ENCODE measurements around the gene SPZ1. TPM values are rescaled to one million over a fixed set of nuclear protein-coding genes. Genes with fewer than 3 reads are reported as not detected.

Gene SPZ1
- total and polyA plus RNA-seq, 4 donors: not detected

DNA sequence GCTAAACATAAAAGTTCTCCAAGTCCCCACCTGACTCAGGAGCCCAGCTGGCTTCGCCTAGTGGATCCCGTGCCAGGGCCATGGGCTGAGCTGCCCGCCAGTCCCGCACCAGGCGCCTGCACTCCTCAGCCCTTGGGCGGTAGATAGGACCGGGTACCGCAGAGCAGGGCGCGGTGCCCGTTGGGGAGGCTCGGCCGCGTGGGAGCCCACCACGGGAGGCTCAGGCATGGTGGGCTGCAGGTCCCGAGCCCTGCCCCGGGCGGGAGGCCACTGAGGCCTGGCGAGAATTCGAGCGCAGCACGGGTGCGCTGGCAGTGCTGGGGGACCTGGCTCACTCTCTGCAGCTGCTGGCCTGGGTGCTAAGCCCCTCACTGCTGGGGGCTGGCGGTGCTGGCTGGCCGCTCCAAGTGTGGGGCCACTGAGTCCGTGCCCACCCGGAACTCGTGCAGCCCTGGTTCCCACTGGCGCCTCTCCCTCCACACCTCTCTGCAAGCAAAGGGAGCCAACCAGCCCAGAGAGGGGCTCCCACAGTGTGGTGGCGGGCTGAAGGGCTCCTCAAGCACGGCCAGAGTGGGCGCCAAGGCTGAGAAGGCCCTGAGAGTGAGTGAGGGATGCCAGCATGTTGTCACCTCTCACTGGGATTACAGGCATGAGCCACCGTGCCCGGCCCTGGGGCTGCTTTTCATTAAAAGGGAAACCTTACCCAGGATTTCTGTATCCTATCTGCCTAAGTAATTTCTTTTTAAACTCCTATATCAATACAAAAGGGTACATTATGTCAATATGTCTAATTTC lies 9.7 kb upstream of the SPZ1 start:
- intact Hi-C loops (cut with DNase I): loop anchor here in 1 of 2 donors (5.0 kb wide), 1 partner anchor 218 kb away; no protein-coding TSS in a partner anchor
- Histone ChIP-seq H3K9me3 (ENCODE audit: control insufficient read depth, low read length) (no peaks in the 10 kb centered on the region), H3K4me3 (ENCODE audit: low read length in 2 of 2) (no peak overlapping the region), H3K4me1 (ENCODE audit: control insufficient read depth in 1 of 2, insufficient read depth in 2 of 2, low read length in 2 of 2) (no peaks in the 10 kb centered on the region), H3K36me3 (ENCODE audit: control insufficient read depth in 1 of 2, insufficient read depth in 2 of 2, low read length in 1 of 2) (no peaks in the 10 kb centered on the region), H3K27ac (ENCODE audit: low read depth in 1 of 2, low read length in 2 of 2) (no peak overlapping the region), H3K27me3 (ENCODE audit: control insufficient read depth in 1 of 2, insufficient read depth in 2 of 2, low read length in 1 of 2) (no peaks in the 10 kb centered on the region)
- peak; percentile 33 for ATAC-seq (ENCODE audit: low FRiP score)
- DNase-seq: no peak
- WGBS, 2 donors: 82 to 98% methylated on average over 33 to 34 of the region's 34 CpGs

DNA sequence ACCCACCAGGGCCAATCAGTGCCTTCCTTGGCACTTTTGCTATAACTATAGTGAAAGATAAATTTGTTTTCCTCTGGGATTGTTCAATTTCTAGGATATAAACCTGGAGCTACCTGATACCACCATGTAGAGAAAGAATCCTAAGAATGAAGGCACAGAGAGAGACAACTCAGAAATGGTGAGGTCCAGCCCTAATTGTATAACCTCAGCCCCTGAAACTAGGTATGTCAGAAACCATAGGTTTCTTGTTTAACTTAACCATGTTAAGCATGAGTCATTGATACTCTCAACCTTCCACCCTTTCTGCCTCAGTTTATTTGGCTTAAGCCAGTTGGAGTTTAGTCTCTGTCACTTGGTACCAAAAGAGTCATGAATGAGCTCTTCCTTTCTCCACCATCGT lies 4.6 kb upstream of the SPZ1 start:
- ATAC-seq (ENCODE audit: low FRiP score): no peak
- H3K27ac ChIP-seq (ENCODE audit: low read depth in 1 of 2, low read length in 2 of 2): no peak overlapping the region
- H3K4me1 ChIP-seq (ENCODE audit: control insufficient read depth in 1 of 2, insufficient read depth in 2 of 2, low read length in 2 of 2): no peaks in the 10 kb centered on the region
- WGBS, 2 donors: 90 to 91% methylated on average over 1 of the region's 1 CpG
- no peaks in the 10 kb centered on the region for H3K27me3 ChIP-seq (ENCODE audit: control insufficient read depth in 1 of 2, insufficient read depth in 2 of 2, low read length in 1 of 2)
- intact Hi-C loops (cut with DNase I): no loop called here
- H3K36me3 ChIP-seq (ENCODE audit: control insufficient read depth in 1 of 2, insufficient read depth in 2 of 2, low read length in 1 of 2): no peaks in the 10 kb centered on the region
- no peak overlapping the region for H3K4me3 ChIP-seq (ENCODE audit: low read length in 2 of 2)
- no peak for DNase-seq
- H3K9me3 ChIP-seq (ENCODE audit: control insufficient read depth, low read length): no peaks in the 10 kb centered on the region

DNA sequence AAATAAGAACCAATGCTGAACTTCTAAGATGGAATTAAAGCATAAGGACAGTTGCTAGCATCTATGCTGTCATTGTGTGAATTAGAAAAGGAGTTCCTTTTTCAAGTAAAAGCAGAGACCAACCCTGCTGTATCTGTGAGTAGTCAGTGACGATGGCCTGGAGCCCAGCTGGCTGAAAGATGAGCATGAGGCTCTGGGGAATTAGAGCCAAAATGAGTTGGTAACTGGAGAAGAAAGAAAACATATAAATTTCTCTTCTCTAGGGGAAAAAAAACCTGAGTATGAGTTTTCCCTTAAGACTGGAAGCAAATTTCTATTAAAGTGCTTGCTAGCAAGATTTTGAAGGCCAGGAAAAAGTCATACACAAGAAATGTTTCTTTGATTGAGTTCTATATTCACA lies 1.6 kb upstream of the SPZ1 start:
- no peak overlapping the region for H3K4me3 ChIP-seq (ENCODE audit: low read length in 2 of 2)
- H3K36me3 ChIP-seq (ENCODE audit: control insufficient read depth in 1 of 2, insufficient read depth in 2 of 2, low read length in 1 of 2): no peaks in the 10 kb centered on the region
- H3K4me1 ChIP-seq (ENCODE audit: control insufficient read depth in 1 of 2, insufficient read depth in 2 of 2, low read length in 2 of 2): no peaks in the 10 kb centered on the region
- ATAC-seq (ENCODE audit: low FRiP score) (no peak), DNase-seq (no peak)
- H3K27ac ChIP-seq (ENCODE audit: low read depth in 1 of 2, low read length in 2 of 2): no peak overlapping the region
- no peaks in the 10 kb centered on the region for H3K27me3 ChIP-seq (ENCODE audit: control insufficient read depth in 1 of 2, insufficient read depth in 2 of 2, low read length in 1 of 2)
- 21 to 22% methylated on average over 1 of the region's 1 CpG for WGBS, 2 donors
- intact Hi-C loops (cut with DNase I): no loop called here
- H3K9me3 ChIP-seq (ENCODE audit: control insufficient read depth, low read length): no peaks in the 10 kb centered on the region

DNA sequence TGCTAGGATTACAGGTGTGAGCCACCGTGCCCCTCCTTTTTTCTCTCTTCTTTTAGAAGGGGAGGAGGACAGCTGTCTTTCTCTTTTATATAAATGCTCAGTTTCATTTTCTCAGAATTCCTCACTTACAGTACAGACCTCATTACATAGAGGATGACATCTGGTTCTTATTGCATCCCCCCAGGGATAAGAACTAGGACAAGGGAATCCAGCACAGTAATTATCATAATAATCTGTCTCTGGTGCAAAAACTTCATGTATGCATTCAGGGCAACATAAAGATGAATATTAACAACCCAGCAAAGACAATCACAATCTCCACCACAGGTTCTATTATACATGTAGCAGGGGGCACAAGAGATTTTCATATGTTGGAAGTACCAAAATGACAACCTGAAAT lies 5.1 kb downstream of the SPZ1 start:
- Histone ChIP-seq H3K27me3 (ENCODE audit: control insufficient read depth in 1 of 2, insufficient read depth in 2 of 2, low read length in 1 of 2) (no peaks in the 10 kb centered on the region), H3K4me1 (ENCODE audit: control insufficient read depth in 1 of 2, insufficient read depth in 2 of 2, low read length in 2 of 2) (no peaks in the 10 kb centered on the region), H3K9me3 (ENCODE audit: control insufficient read depth, low read length) (no peaks in the 10 kb centered on the region), H3K27ac (ENCODE audit: low read depth in 1 of 2, low read length in 2 of 2) (no peak overlapping the region), H3K36me3 (ENCODE audit: control insufficient read depth in 1 of 2, insufficient read depth in 2 of 2, low read length in 1 of 2) (no peaks in the 10 kb centered on the region), H3K4me3 (ENCODE audit: low read length in 2 of 2) (no peak overlapping the region)
- 90 to 100% methylated on average over 1 of the region's 1 CpG for WGBS, 2 donors
- ATAC-seq (ENCODE audit: low FRiP score): no peak
- DNase-seq: no peak
- intact Hi-C loops (cut with DNase I): no loop called here

DNA sequence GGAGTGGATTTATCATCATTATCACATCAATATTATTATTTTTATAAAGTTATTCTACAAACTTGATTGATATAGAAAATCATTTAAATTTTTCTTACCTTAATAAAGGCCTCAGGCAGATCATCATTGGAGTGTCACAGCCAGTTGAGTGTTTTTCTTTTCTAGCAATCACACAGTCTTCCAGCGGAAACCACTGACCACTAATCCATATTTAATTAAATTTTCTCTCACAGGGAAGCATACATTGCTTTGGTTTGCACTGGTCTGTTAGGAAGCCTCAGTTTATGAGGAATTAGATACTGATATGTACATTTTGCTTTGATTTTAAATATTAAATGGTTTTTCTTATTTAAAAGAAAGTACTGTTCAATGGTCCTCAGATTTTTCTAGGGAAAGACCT lies 6.7 kb downstream of the SPZ1 start:
- Histone ChIP-seq H3K27me3 (ENCODE audit: control insufficient read depth in 1 of 2, insufficient read depth in 2 of 2, low read length in 1 of 2) (no peaks in the 10 kb centered on the region), H3K4me1 (ENCODE audit: control insufficient read depth in 1 of 2, insufficient read depth in 2 of 2, low read length in 2 of 2) (no peaks in the 10 kb centered on the region), H3K9me3 (ENCODE audit: control insufficient read depth, low read length) (no peaks in the 10 kb centered on the region), H3K4me3 (ENCODE audit: low read length in 2 of 2) (no peak overlapping the region), H3K36me3 (ENCODE audit: control insufficient read depth in 1 of 2, insufficient read depth in 2 of 2, low read length in 1 of 2) (no peaks in the 10 kb centered on the region), H3K27ac (ENCODE audit: low read depth in 1 of 2, low read length in 2 of 2) (no peak overlapping the region)
- DNase-seq: no peak
- intact Hi-C loops (cut with DNase I): no loop called here
- ATAC-seq (ENCODE audit: low FRiP score): no peak
- WGBS, 2 donors: 43 to 91% methylated on average over 1 of the region's 1 CpG

DNA sequence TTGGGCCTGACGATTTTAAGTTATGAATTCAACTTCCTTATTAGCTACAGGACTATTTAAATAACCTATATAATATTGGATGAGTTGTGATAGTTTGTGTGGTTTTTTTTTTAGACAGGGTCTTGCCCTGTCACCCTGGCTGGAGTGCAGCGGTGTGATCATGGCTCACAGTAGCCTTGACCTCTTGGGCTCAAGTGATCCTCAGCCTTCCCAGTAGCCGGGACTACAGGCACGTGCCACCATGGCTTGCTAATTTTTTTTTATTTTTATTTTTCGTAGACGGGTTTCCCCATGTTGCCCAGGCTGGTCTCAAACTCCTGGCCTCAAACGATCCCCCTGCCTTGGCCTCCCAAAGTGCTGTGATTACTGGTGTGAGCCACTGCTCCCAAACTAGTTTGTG lies 17.6 kb downstream of the SPZ1 start:
- H3K36me3 ChIP-seq (ENCODE audit: control insufficient read depth in 1 of 2, insufficient read depth in 2 of 2, low read length in 1 of 2): no peaks in the 10 kb centered on the region
- no peak overlapping the region for H3K27ac ChIP-seq (ENCODE audit: low read depth in 1 of 2, low read length in 2 of 2)
- DNase-seq (no peak), ATAC-seq (ENCODE audit: low FRiP score) (no peak)
- intact Hi-C loops (cut with DNase I): no loop called here
- H3K4me1 ChIP-seq (ENCODE audit: control insufficient read depth in 1 of 2, insufficient read depth in 2 of 2, low read length in 2 of 2): no peaks in the 10 kb centered on the region
- H3K27me3 ChIP-seq (ENCODE audit: control insufficient read depth in 1 of 2, insufficient read depth in 2 of 2, low read length in 1 of 2): no peaks in the 10 kb centered on the region
- H3K9me3 ChIP-seq (ENCODE audit: control insufficient read depth, low read length): no peaks in the 10 kb centered on the region
- H3K4me3 ChIP-seq (ENCODE audit: low read length in 2 of 2): no peak overlapping the region
- 73% methylated on average over 7 of the region's 7 CpGs for WGBS, 2 donors

DNA sequence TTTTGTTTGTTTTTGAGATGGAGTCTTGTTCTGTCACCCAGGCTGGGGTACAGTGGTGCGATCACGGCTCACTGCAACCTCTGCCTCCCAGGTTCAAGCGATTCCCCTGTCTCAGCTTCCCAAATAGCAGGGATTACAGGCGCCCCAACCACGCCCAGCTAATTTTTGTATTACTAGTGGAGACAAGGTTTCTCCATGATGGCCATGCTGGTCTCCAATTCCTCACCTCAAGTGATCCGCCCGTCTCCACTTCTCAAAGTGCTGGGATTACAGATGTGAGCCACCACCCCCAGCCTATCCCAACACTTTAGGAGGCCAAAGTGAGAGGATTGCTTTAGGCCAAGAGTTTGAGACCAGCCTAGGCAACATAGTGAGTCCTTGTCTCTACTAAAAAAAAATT lies 19.3 kb downstream of the SPZ1 start:
- 90 to 91% methylated on average over 7 of the region's 7 CpGs for WGBS, 2 donors
- ATAC-seq (ENCODE audit: low FRiP score): no peak

DNA sequence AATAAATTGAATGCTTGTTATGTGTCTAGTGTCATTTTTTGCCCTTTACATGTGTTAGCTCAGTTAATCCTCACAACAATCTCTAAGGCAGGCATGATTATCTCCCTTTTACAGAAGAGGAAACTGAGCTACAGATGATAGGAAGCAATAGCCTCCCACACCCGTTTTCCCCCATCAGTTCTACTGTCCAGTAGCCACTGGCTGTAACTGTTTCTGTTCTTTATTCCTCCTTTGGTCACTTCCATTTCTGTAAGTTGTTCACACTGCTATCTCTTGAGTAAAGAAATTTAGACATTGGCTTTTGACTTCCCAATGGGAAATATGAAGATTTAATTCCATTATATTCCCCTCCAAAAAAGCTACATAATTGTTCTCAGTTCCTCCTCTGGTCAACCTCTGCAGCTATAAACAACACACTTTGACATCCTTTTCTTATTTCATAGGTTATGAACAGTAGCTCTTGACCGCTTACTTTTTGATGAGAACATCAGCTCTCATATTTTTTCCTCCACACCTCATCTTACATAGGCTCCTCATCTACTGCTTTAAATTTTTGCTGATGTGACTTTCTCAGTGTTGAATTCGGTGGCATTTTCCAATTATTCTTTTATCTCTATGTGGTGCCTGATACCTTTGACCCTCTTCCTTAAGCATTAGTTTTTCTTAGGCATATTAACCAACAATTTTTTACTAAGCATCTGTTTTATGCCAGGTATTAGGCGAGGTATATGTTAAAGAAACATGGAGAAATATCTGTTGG lies 21.4 kb downstream of the SPZ1 start:
- H3K36me3 ChIP-seq (ENCODE audit: control insufficient read depth in 1 of 2, insufficient read depth in 2 of 2, low read length in 1 of 2): no peaks in the 10 kb centered on the region
- ATAC-seq (ENCODE audit: low FRiP score) (no peak), DNase-seq (no peak)
- WGBS, 2 donors: 71 to 77% methylated on average over 4 of the region's 4 CpGs
- intact Hi-C loops (cut with DNase I): no loop called here
- no peaks in the 10 kb centered on the region for H3K4me1 ChIP-seq (ENCODE audit: control insufficient read depth in 1 of 2, insufficient read depth in 2 of 2, low read length in 2 of 2)
- no peaks in the 10 kb centered on the region for H3K27me3 ChIP-seq (ENCODE audit: control insufficient read depth in 1 of 2, insufficient read depth in 2 of 2, low read length in 1 of 2)
- no peaks in the 10 kb centered on the region for H3K9me3 ChIP-seq (ENCODE audit: control insufficient read depth, low read length)
- no peak overlapping the region for H3K4me3 ChIP-seq (ENCODE audit: low read length in 2 of 2)
- H3K27ac ChIP-seq (ENCODE audit: low read depth in 1 of 2, low read length in 2 of 2): no peak overlapping the region

More for the DNA sequence above, 19.3 kb downstream of the SPZ1 start:
- Histone ChIP-seq H3K27me3 (ENCODE audit: control insufficient read depth in 1 of 2, insufficient read depth in 2 of 2, low read length in 1 of 2) (no peaks in the 10 kb centered on the region), H3K4me1 (ENCODE audit: control insufficient read depth in 1 of 2, insufficient read depth in 2 of 2, low read length in 2 of 2) (no peaks in the 10 kb centered on the region), H3K4me3 (ENCODE audit: low read length in 2 of 2) (no peak overlapping the region), H3K36me3 (ENCODE audit: control insufficient read depth in 1 of 2, insufficient read depth in 2 of 2, low read length in 1 of 2) (no peaks in the 10 kb centered on the region), H3K27ac (ENCODE audit: low read depth in 1 of 2, low read length in 2 of 2) (no peak overlapping the region), H3K9me3 (ENCODE audit: control insufficient read depth, low read length) (no peaks in the 10 kb centered on the region)
- no peak for DNase-seq
- intact Hi-C loops (cut with DNase I): no loop called here

DNA sequence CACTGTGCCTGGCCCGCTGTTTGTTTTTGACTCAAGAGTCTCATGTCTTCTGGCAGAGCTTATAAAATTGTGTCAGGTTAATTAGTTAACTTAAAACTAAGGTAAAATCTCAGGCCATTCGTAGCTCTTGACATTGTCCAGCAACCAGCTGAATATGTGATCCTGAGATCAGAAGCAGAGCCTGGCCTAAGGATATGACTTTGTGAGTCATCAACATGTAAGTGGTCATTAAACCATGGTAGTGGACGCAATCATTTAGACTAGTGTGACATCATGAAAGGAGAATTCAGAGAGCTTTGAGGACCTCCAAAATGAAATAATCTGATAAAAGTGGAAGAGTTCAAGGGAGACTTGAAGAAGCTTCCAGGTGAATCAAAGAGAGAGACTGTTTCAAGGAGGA lies 23.3 kb downstream of the SPZ1 start:
- Histone ChIP-seq H3K4me1 (ENCODE audit: control insufficient read depth in 1 of 2, insufficient read depth in 2 of 2, low read length in 2 of 2) (no peaks in the 10 kb centered on the region), H3K36me3 (ENCODE audit: control insufficient read depth in 1 of 2, insufficient read depth in 2 of 2, low read length in 1 of 2) (no peaks in the 10 kb centered on the region), H3K9me3 (ENCODE audit: control insufficient read depth, low read length) (no peaks in the 10 kb centered on the region), H3K27me3 (ENCODE audit: control insufficient read depth in 1 of 2, insufficient read depth in 2 of 2, low read length in 1 of 2) (no peaks in the 10 kb centered on the region), H3K27ac (ENCODE audit: low read depth in 1 of 2, low read length in 2 of 2) (no peak overlapping the region), H3K4me3 (ENCODE audit: low read length in 2 of 2) (no peak overlapping the region)
- DNase-seq: no peak
- no peak for ATAC-seq (ENCODE audit: low FRiP score)
- WGBS, 2 donors: 89 to 91% methylated on average over 3 of the region's 3 CpGs
- intact Hi-C loops (cut with DNase I): no loop called here
